ENCODE results near the gene STX3. TPM values are rescaled to one million over a fixed set of nuclear protein-coding genes. Genes with fewer than 3 reads are reported as not detected.

STX3 gene
- polyA plus RNA-seq, 2 of the 4 experiments (the other 2 are of a cell fraction), result 15.2 to 15.4 TPM

GRCh38 chr11:59765068-59765735 lies 10.0 kb downstream of the STX3 start:
- whole genome bisulfite sequencing (ENCODE audit: missing lambda C conversion rate), result 82% methylated on average over 4 of the region's 4 CpGs
- Histone ChIP-seq H3K4me2 (0 out of 3 replicates have a peak overlapping the region, but pooled peaks have one; percentile 14), H3K9me3 (no peaks in the 10 kb centered on the region), H3K4me1 (peaks cover 6% of the 10 kb centered on the region; the same call in 2 of the 3 replicates), H3K27ac (no peak overlapping the region), H3K4me3 (no peak overlapping the region)
- FAIRE-seq, result no peak
- ChIA-PET CTCF (interaction anchor here (1.6 to 1.8 kb wide), 3 partner anchors 11 to 37 kb away, joined by 5 to 6 read pairs (median 5); no protein-coding TSS in a partner anchor), POLR2A (no interaction called here)
- no peak for TF ChIP-seq JUNB (IDR thresholded peaks at IDR 0.05)
- no peak for TF ChIP-seq BCL3 (IDR thresholded peaks at IDR 0.05)
- TF ChIP-seq ELK1 (IDR thresholded peaks at IDR 0.05; ENCODE audit: low read depth, low read length), result no peak
- no peak for TF ChIP-seq EHMT2 (IDR thresholded peaks at IDR 0.05; ENCODE audit: low read depth)
- TF ChIP-seq NPAS2 (CRISPR knock-in tag; IDR thresholded peaks at IDR 0.05; ENCODE audit: borderline replicate concordance), result no peak
- TF ChIP-seq RNF2 (IDR thresholded peaks at IDR 0.05; ENCODE audit: borderline replicate concordance, low read depth), result no peak
- no peak for TF ChIP-seq PHF8 (IDR thresholded peaks at IDR 0.05; ENCODE audit: borderline replicate concordance, low read depth)
- TF ChIP-seq CHD4 (IDR thresholded peaks at IDR 0.05; ENCODE audit: borderline replicate concordance), result no peak
- no peak for TF ChIP-seq HMGXB4 (CRISPR knock-in tag; IDR thresholded peaks at IDR 0.05; ENCODE audit: borderline replicate concordance)
- no peak; a peak in 1 of 6 replicates for ATAC-seq
- DNase-seq (ENCODE audit: low read depth in 1 of 2, low spot score in 1 of 2), result no peak

GRCh38 chr11:59766542-59767224 lies 11.5 kb downstream of the STX3 start:
- FAIRE-seq (no peak), ATAC-seq (no peak), DNase-seq (ENCODE audit: low read depth in 1 of 2, low spot score in 1 of 2) (no peak)
- WGBS (ENCODE audit: missing lambda C conversion rate), result 82% methylated on average over 6 of the region's 6 CpGs
- no peak for TF ChIP-seq PHF8 (IDR thresholded peaks at IDR 0.05; ENCODE audit: borderline replicate concordance, low read depth)
- no peak for TF ChIP-seq HOXB13 (CRISPR knock-in tag; IDR thresholded peaks at IDR 0.05; ENCODE audit: low read depth)
- TF ChIP-seq RARB (CRISPR knock-in tag; IDR thresholded peaks at IDR 0.05), result no peak
- TF ChIP-seq USF2 (IDR thresholded peaks at IDR 0.05), result no peak
- TF ChIP-seq POLR2A (IDR thresholded peaks at IDR 0.05; ENCODE audit: low read length), result no peak
- no peak for TF ChIP-seq NR3C1 (IDR thresholded peaks at IDR 0.05)
- TF ChIP-seq ATOH8 (CRISPR knock-in tag; IDR thresholded peaks at IDR 0.05; ENCODE audit: low read depth), result no peak
- no peak overlapping the region for H3K4me3 ChIP-seq
- peaks cover 6% of the 10 kb centered on the region; the same call in 2 of the 3 replicates for H3K4me1 ChIP-seq
- ChIA-PET CTCF (interaction anchor here (0.8 to 1.3 kb wide), 3 partner anchors 11 to 41 kb away, joined by 4 to 8 read pairs (median 4); partner anchors contain the start of gene STX3), POLR2A (interaction anchor here (0.6 to 1.0 kb wide), 2 partner anchors 9 to 11 kb away, joined by 3 read pairs; partner anchors contain the start of gene STX3)
- H3K9me3 ChIP-seq, result no peaks in the 10 kb centered on the region
- H3K27ac ChIP-seq, result no peak overlapping the region
- no peak overlapping the region for H3K4me2 ChIP-seq

Data from A549 (cell line).